T-cell (primary cell): ENCODE results near the gene TTN. TPM values are rescaled to one million over a fixed set of nuclear protein-coding genes. Genes with fewer than 3 reads are reported as not detected.

ENCODE experiments used
- ATAC-seq, 4 experiments: fragments of 200-7000 bp in 3 of 4; fragments of 150-1000 bp in 1 of 4; cut with Tn5 transposase; replicated peaks in 1 of 4; 1 replicate in 3 of 4; 2 replicates in 1 of 4; pipeline ENCODE4 v1.10.0; 2021; ENCODE audit warnings: moderate library complexity in 3 of 4, mild to moderate bottlenecking in 2 of 4, moderate number of reproducible peaks in 1 of 4
- CTCF ChIA-PET, 2 donors: fragments of 300-600 bp; sonication (Branson Sonifier 250); formaldehyde crosslinking; loops; one replicate each; lab custom pipeline; 2022; ENCODE audit warnings: antibody characterized with exemption in 2 of 2; lab: Charles Lee
- POLR2A ChIA-PET, 2 donors: fragments of 300-600 bp; sonication (Branson Sonifier 250); formaldehyde crosslinking; loops; one replicate each; lab custom pipeline; 2022; ENCODE audit warnings: antibody characterized with exemption in 2 of 2; lab: Charles Lee
- DNase-seq, 35 experiments: peaks; one replicate each; pipeline versions ENCODE4 v3.0.0 to v3.0.0-alpha.2; 2013 to 2023
- H3K27ac ChIP-seq: one replicate; pipeline ENCODE4 v1.5.1; 2013; ENCODE audit warnings: low read length
- H3K27me3 ChIP-seq, 2 experiments: replicated peaks in 1 of 2; 1 replicate in 1 of 2; 2 replicates in 1 of 2; pipeline versions ENCODE4 v1.6.1 to v1.7.0; 2013; ENCODE audit warnings: low read length in 1 of 2, mixed read lengths in 1 of 2; ENCODE audit not compliant: control insufficient read depth in 2 of 2, insufficient read depth in 2 of 2; ENCODE audit errors: extremely low read depth in 1 of 2
- H3K36me3 ChIP-seq, 2 donors: 1 replicate in 1 of 2; 2 replicates in 1 of 2; pipeline versions ENCODE4 v1.6.1 to v1.7.0; 2013; ENCODE audit warnings: low read length in 1 of 2; ENCODE audit not compliant: control insufficient read depth in 2 of 2, insufficient read depth in 1 of 2; ENCODE audit errors: extremely low read depth in 1 of 2
- H3K4me1 ChIP-seq, 2 experiments: 1 replicate in 1 of 2; 2 replicates in 1 of 2; pipeline versions ENCODE4 v1.6.1 to v1.7.0; 2013; ENCODE audit warnings: low read length in 2 of 2, mixed read lengths in 1 of 2; ENCODE audit not compliant: insufficient read depth in 2 of 2, control insufficient read depth in 1 of 2; ENCODE audit errors: extremely low read depth in 1 of 2
- H3K4me3 ChIP-seq, 2 donors: 1 replicate in 1 of 2; 2 replicates in 1 of 2; pipeline versions ENCODE4 v1.5.1 to v1.7.0; 2013; ENCODE audit warnings: mild to moderate bottlenecking in 2 of 2, low read length in 1 of 2, moderate library complexity in 1 of 2; ENCODE audit not compliant: control insufficient read depth in 1 of 2; ENCODE audit errors: extremely low read depth in 1 of 2
- H3K9me3 ChIP-seq: 2 replicates; pipeline ENCODE4 v1.7.0; 2013
- H3K27ac Mint-ChIP-seq, 2 donors: one replicate each; pipeline ENCODE4 v1.8.0; 2020 to 2021; ENCODE audit warnings: mild to moderate bottlenecking in 2 of 2, mixed read lengths in 2 of 2
- H3K27me3 Mint-ChIP-seq, 2 donors: one replicate each; pipeline ENCODE4 v1.8.0; 2021 to 2022; ENCODE audit warnings: mixed read lengths in 2 of 2
- H3K36me3 Mint-ChIP-seq: one replicate; pipeline ENCODE4 v1.8.0; 2021; ENCODE audit warnings: mixed read lengths
- H3K4me1 Mint-ChIP-seq, 3 donors: one replicate each; pipeline ENCODE4 v1.8.0; 2020 to 2022; ENCODE audit warnings: mixed read lengths in 3 of 3, mild to moderate bottlenecking in 1 of 3
- H3K4me3 Mint-ChIP-seq, 3 donors: one replicate each; pipeline ENCODE4 v1.8.0; 2020 to 2022; ENCODE audit warnings: mild to moderate bottlenecking in 3 of 3, mixed read lengths in 3 of 3, moderate library complexity in 3 of 3
- H3K9me3 Mint-ChIP-seq, 3 donors: one replicate each; pipeline ENCODE4 v1.8.0; 2020 to 2022; ENCODE audit warnings: mixed read lengths in 3 of 3
- WGBS: methylation state at CpG from one replicate; pipeline ENCODE4 v1.1.5; 2013; ENCODE audit warnings: missing lambda C conversion rate; ENCODE audit not compliant: insufficient coverage; 5-methylcytosine and 5-hydroxymethylcytosine counted together
- total RNA-seq, 35 experiments: library from RNA in 6 of 35; stranded (reverse) in 6 of 35; fragments of 120-200 nt in 1 of 35; gene quantifications; one replicate each; pipeline versions ENCODE4 v1.2.1 to v1.2.4 and lab custom pipeline; 2013 to 2026

The TTN gene
- total RNA-seq, 5 donors from 2014 or later (not counting 1 experiment from before 2014, with no cell fraction given): 14.3 to 49.2 (median 15.7) TPM

DNA sequence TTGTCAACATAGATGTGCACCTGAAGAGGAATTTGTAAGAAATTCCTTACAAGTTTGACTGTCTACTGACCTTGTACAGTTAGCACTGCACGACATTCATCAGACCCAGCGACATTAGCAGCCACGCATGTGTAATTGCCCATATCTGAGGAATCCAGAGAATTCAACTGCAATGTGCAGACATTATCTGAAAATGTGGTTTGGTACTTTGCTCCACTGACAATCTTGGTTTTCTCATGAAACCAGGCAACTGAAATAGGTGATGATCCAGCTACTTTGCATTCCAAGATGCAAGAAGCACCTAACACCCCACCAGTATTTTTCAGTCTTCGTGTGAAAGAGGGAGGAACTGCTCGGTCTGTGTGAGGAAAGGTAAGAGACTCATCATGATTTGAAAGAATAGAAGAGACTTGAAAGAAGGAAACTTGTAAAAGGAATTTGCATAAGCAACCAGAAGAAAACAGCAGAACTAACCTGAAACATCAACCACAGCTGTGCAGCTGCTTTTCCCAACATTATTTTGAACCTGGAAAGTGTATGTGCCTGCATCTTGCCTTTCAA is 83.4 kb downstream of the TTN start:
- H3K9me3 ChIP-seq: no peaks in the 10 kb centered on the region
- ChIA-PET CTCF (no interaction called here), POLR2A (no interaction called here)
- H3K9me3 Mint-ChIP-seq: no peaks in the 10 kb centered on the region
- 93% methylated on average over 3 of the region's 5 CpGs for WGBS
- H3K27me3 Mint-ChIP-seq: no peaks in the 10 kb centered on the region
- ATAC-seq (no peak), DNase-seq (no peak)
- H3K36me3 ChIP-seq: peaks cover 0 to 17% of the 10 kb centered on the region in 2 donors
- no peak overlapping the region for H3K27ac Mint-ChIP-seq
- H3K4me1 ChIP-seq: no peaks in the 10 kb centered on the region
- no peak overlapping the region for H3K27ac ChIP-seq
- H3K36me3 Mint-ChIP-seq: peaks cover 51% of the 10 kb centered on the region
- H3K4me1 Mint-ChIP-seq: no peaks in the 10 kb centered on the region
- no peak overlapping the region for H3K4me3 Mint-ChIP-seq
- no peak overlapping the region for H3K4me3 ChIP-seq
- H3K27me3 ChIP-seq: no peaks in the 10 kb centered on the region

DNA sequence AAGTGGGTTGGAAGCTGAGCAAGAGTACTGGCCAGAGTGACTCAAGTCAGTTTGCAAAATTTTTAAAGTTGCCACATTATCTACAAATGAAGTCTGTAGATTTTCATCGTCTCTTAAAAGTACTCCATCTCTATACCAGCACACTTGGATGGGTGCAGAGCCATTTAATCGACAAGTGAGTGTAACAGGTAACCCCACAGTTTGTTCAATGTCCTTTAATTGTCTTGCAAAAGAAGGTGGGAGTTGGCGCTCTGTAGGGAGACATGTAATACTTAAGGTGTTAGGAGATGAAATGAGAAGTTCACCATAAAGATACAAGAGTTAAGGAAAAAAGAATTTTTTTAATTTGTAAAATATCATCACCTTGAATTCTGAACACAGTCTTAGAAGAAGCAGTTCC is 84.9 kb downstream of the TTN start:
- no CpG with 5 or more reads among the region's 3 CpGs for whole genome bisulfite sequencing
- Mint-ChIP-seq H3K4me1 (no peaks in the 10 kb centered on the region), H3K9me3 (no peaks in the 10 kb centered on the region), H3K27me3 (no peaks in the 10 kb centered on the region), H3K4me3 (no peak overlapping the region), H3K27ac (no peak overlapping the region), H3K36me3 (peaks cover 62% of the 10 kb centered on the region)
- ChIA-PET CTCF (no interaction called here), POLR2A (no interaction called here)
- H3K9me3 ChIP-seq: no peaks in the 10 kb centered on the region
- no peaks in the 10 kb centered on the region for H3K27me3 ChIP-seq
- H3K4me1 ChIP-seq: no peaks in the 10 kb centered on the region
- no peak overlapping the region for H3K4me3 ChIP-seq
- ATAC-seq: no peak
- no peak overlapping the region for H3K27ac ChIP-seq
- no peak for DNase-seq
- peaks cover 0 to 17% of the 10 kb centered on the region in 2 donors for H3K36me3 ChIP-seq

DNA sequence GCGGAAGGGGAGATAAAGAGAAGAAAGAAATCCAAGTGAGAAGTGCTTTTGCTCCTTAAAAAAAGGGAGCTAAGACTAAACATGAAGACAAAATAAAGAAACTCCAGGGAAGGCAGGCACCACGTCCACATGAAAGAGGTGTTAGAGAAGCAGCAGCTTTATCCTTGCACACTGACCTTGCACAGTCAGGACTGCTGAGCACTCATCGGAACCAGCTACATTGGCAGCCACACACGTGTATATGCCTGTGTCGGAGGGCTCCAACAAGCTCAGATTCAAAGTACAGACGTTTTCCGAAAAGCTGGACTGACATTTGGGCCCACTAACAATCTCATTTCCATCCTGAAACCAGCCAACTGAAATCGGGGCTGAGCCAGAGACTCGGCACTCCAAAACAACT is 88.2 kb downstream of the TTN start:
- ChIA-PET POLR2A (no interaction called here), CTCF (no interaction called here)
- peaks cover 62% of the 10 kb centered on the region for H3K36me3 Mint-ChIP-seq
- no peak overlapping the region for H3K27ac Mint-ChIP-seq
- H3K9me3 ChIP-seq: no peaks in the 10 kb centered on the region
- no peaks in the 10 kb centered on the region for H3K4me1 Mint-ChIP-seq
- no peaks in the 10 kb centered on the region for H3K9me3 Mint-ChIP-seq
- no peak overlapping the region for H3K4me3 ChIP-seq
- DNase-seq: no peak
- no peak overlapping the region for H3K27ac ChIP-seq
- no peaks in the 10 kb centered on the region for H3K4me1 ChIP-seq
- H3K27me3 Mint-ChIP-seq: no peaks in the 10 kb centered on the region
- H3K36me3 ChIP-seq: peaks cover 0 to 16% of the 10 kb centered on the region in 2 donors
- no peak for ATAC-seq
- 82% methylated on average over 7 of the region's 9 CpGs for WGBS
- H3K27me3 ChIP-seq: no peaks in the 10 kb centered on the region
- no peak overlapping the region for H3K4me3 Mint-ChIP-seq

DNA sequence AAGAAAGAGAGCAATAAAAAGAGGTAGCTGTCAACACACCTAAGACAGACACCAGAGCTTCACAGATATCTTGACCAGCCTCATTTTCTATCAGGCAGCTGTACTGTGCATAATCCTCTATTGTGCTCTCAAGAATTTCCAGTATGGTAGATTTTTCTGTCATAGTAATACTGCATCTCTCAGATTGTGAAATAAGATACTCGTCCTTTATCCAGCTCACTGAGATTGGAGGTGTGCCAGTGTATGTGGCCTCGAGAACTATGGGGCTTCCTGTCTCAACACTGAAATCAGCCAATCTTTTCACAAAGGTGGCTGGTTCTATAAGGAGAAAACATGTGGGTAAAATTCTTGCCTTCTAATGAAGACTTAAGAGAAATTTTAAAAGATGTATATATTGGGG is 88.9 kb downstream of the TTN start:
- Histone ChIP-seq H3K4me3 (no peak overlapping the region), H3K27me3 (no peaks in the 10 kb centered on the region), H3K9me3 (no peaks in the 10 kb centered on the region), H3K36me3 (peaks cover 0 to 16% of the 10 kb centered on the region in 2 donors), H3K4me1 (no peaks in the 10 kb centered on the region), H3K27ac (no peak overlapping the region)
- H3K27ac Mint-ChIP-seq: no peak overlapping the region
- H3K9me3 Mint-ChIP-seq: no peaks in the 10 kb centered on the region
- H3K4me3 Mint-ChIP-seq: no peak overlapping the region
- DNase-seq: no peak
- CTCF ChIA-PET: no interaction called here
- POLR2A ChIA-PET: no interaction called here
- H3K4me1 Mint-ChIP-seq: no peaks in the 10 kb centered on the region
- H3K36me3 Mint-ChIP-seq: peaks cover 62% of the 10 kb centered on the region
- WGBS: no CpG with 5 or more reads among the region's 2 CpGs
- ATAC-seq: no peak
- H3K27me3 Mint-ChIP-seq: no peaks in the 10 kb centered on the region

DNA sequence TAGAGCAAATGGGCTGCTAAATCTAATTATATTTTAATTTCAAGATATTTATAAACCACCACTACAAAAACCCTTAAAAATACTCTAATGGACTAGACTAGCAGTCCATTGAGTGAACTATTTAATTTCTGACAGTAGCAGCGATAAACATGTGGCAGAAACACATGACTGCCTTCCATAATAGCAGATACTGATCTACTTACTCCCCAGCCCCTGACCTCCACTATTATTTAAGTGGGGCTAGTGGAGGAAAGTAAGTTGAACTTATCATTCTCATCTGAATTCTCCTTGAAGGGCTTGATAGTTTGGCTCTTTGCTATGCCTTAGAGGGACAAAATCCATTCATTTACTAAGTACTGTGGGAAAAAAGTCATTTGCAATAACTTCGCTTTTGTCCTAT is 90.8 kb downstream of the TTN start:
- Histone ChIP-seq H3K27me3 (no peaks in the 10 kb centered on the region), H3K36me3 (peaks cover 0 to 13% of the 10 kb centered on the region in 2 donors), H3K9me3 (no peaks in the 10 kb centered on the region), H3K4me3 (no peak overlapping the region), H3K4me1 (no peaks in the 10 kb centered on the region), H3K27ac (no peak overlapping the region)
- Mint-ChIP-seq H3K27ac (no peak overlapping the region), H3K36me3 (peaks cover 66% of the 10 kb centered on the region), H3K9me3 (no peaks in the 10 kb centered on the region), H3K4me3 (no peak overlapping the region), H3K27me3 (no peaks in the 10 kb centered on the region), H3K4me1 (no peaks in the 10 kb centered on the region)
- no CpG with 5 or more reads among the region's 2 CpGs for WGBS
- ChIA-PET CTCF (no interaction called here), POLR2A (interaction anchor here in 1 of 2 donors (0.7 kb wide), 1 partner anchor 11 kb away, joined by 3 read pairs; no protein-coding TSS in a partner anchor)
- DNase-seq: no peak
- no peak for ATAC-seq

DNA sequence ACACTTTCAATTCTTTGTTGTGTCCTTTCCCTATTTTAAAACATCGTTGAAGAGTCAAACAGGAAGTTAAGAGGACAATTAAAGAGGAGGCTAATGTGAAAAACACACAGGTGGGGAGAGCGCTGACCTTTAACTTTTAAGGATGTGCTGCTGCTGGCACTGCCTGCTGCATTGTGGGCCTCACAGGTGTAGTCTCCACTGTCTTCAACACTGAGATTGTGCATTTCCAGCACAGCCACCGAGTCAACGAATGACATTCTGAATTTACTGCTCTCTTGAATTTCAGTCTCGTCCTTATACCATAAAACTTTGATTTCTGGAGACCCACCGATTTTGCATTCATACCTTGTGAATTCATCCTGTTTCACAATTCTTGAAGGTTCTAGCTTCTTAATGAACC is 91.9 kb downstream of the TTN start:
- no peak overlapping the region for H3K27ac ChIP-seq
- H3K4me3 ChIP-seq: no peak overlapping the region
- no peaks in the 10 kb centered on the region for H3K27me3 ChIP-seq
- peaks cover 63% of the 10 kb centered on the region for H3K36me3 Mint-ChIP-seq
- no peaks in the 10 kb centered on the region for H3K9me3 Mint-ChIP-seq
- ChIA-PET POLR2A (no interaction called here), CTCF (no interaction called here)
- no peak for ATAC-seq
- no peak for DNase-seq
- no peak overlapping the region for H3K27ac Mint-ChIP-seq
- H3K9me3 ChIP-seq: no peaks in the 10 kb centered on the region
- no peaks in the 10 kb centered on the region for H3K4me1 Mint-ChIP-seq
- H3K27me3 Mint-ChIP-seq: no peaks in the 10 kb centered on the region
- no peak overlapping the region for H3K4me3 Mint-ChIP-seq
- peaks cover 0 to 18% of the 10 kb centered on the region in 2 donors for H3K36me3 ChIP-seq
- no peaks in the 10 kb centered on the region for H3K4me1 ChIP-seq
- WGBS: 96% methylated on average over 3 of the region's 6 CpGs

DNA sequence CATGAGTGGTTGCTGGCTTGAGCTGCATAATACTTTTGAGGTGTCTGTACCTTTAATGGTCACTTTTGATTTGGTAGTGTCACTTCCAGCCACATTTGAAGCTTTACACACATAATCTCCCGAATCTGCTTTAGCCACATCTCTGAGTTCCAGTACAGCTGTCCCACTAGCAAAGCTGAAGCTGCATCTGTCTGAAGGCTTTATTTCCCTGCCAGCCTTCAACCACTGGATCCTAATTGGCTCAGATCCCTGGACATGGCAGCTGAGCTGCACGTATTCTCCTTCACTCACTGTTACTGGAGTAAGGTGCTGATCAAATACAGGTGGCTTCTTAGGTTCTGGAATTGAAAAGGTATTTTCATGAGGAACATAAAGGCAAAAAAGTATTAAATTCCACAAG is 99.7 kb downstream of the TTN start:
- H3K4me1 Mint-ChIP-seq: no peaks in the 10 kb centered on the region
- H3K27me3 Mint-ChIP-seq: no peaks in the 10 kb centered on the region

More for the DNA sequence above, 99.7 kb downstream of the TTN start:
- peaks cover 0 to 16% of the 10 kb centered on the region in 2 donors for H3K36me3 ChIP-seq
- no peak overlapping the region for H3K27ac Mint-ChIP-seq
- no peaks in the 10 kb centered on the region for H3K27me3 ChIP-seq
- ATAC-seq (no peak), DNase-seq (no peak)
- ChIA-PET CTCF (interaction anchor here in 1 of 2 donors (0.6 kb wide), 1 partner anchor 252 kb away, joined by 3 read pairs; no protein-coding TSS in a partner anchor), POLR2A (no interaction called here)
- H3K4me1 ChIP-seq: no peaks in the 10 kb centered on the region
- H3K9me3 ChIP-seq: no peaks in the 10 kb centered on the region
- 88% methylated on average over 1 of the region's 2 CpGs for WGBS
- peaks cover 23% of the 10 kb centered on the region for H3K36me3 Mint-ChIP-seq
- H3K27ac ChIP-seq: no peak overlapping the region
- H3K4me3 Mint-ChIP-seq: no peak overlapping the region
- no peak overlapping the region for H3K4me3 ChIP-seq
- H3K9me3 Mint-ChIP-seq: no peaks in the 10 kb centered on the region
